Osteocyte (in vitro differentiated cells): ENCODE data around the gene SNX3. TPM values are rescaled to one million over a fixed set of nuclear protein-coding genes. Genes with fewer than 3 reads are reported as not detected.

Experiments used
- DNase-seq: peaks from one replicate; pipeline ENCODE4 v3.0.0; 2021; ENCODE audit warnings: mixed read lengths; ENCODE audit not compliant: unreplicated experiment; ENCODE audit errors: extremely low spot score
- H3K27ac Mint-ChIP-seq: one replicate; pipeline ENCODE4 v1.8.0; 2021; ENCODE audit warnings: mild to moderate bottlenecking, mixed read lengths; ENCODE audit not compliant: unreplicated experiment
- H3K27me3 Mint-ChIP-seq: one replicate; pipeline ENCODE4 v1.8.0; 2021; ENCODE audit warnings: mixed read lengths; ENCODE audit not compliant: unreplicated experiment
- H3K36me3 Mint-ChIP-seq: one replicate; pipeline ENCODE4 v1.8.0; 2021; ENCODE audit warnings: mixed read lengths; ENCODE audit not compliant: unreplicated experiment
- H3K4me1 Mint-ChIP-seq: one replicate; pipeline ENCODE4 v1.8.0; 2021; ENCODE audit warnings: mixed read lengths; ENCODE audit not compliant: unreplicated experiment
- H3K4me3 Mint-ChIP-seq: one replicate; pipeline ENCODE4 v1.8.0; 2021; ENCODE audit warnings: mild to moderate bottlenecking, moderate library complexity, mixed read lengths; ENCODE audit not compliant: unreplicated experiment
- H3K9me3 Mint-ChIP-seq: one replicate; pipeline ENCODE4 v1.8.0; 2021; ENCODE audit warnings: mixed read lengths; ENCODE audit not compliant: unreplicated experiment
- CTCF ChIP-seq: fragments of 200-600 bp; sonication (generic); IDR thresholded peaks from 2 replicates; pipeline ENCODE4 v1.5.0; 2021; ENCODE audit warnings: antibody characterized with exemption, mild to moderate bottlenecking, moderate library complexity
- total RNA-seq: library from RNA; stranded (reverse); gene quantifications from 2 replicates; pipeline ENCODE4 v1.2.1, GENCODE V29; 2021

Gene SNX3
- total RNA-seq, 1 donor from 2014 or later = 171 TPM

- H3K4me1 Mint-ChIP-seq = peaks cover 14% of the 10 kb centered on the region
- H3K9me3 Mint-ChIP-seq = no peaks in the 10 kb centered on the region
- peaks cover 1% of the 10 kb centered on the region for H3K27me3 Mint-ChIP-seq
- no peak for TF ChIP-seq CTCF
- DNase-seq = peak; percentile 67
- H3K4me3 Mint-ChIP-seq = no peak overlapping the region
- peaks cover 1% of the 10 kb centered on the region for H3K36me3 Mint-ChIP-seq
- no peak overlapping the region for H3K27ac Mint-ChIP-seq
Observed at GRCh38 chr6:108200186-108200585, 60.7 kb downstream of the SNX3 start.

GRCh38 chr6:108198761-108199498 lies 61.9 kb downstream of the SNX3 start:
- peaks cover 11% of the 10 kb centered on the region for H3K27me3 Mint-ChIP-seq
- peak; percentile 80 for DNase-seq
- TF ChIP-seq CTCF = no peak
- no peak overlapping the region for H3K27ac Mint-ChIP-seq
- no peaks in the 10 kb centered on the region for H3K9me3 Mint-ChIP-seq
- H3K36me3 Mint-ChIP-seq = peaks cover 1% of the 10 kb centered on the region
- H3K4me3 Mint-ChIP-seq = no peak overlapping the region
- H3K4me1 Mint-ChIP-seq = peaks cover 14% of the 10 kb centered on the region

- Mint-ChIP-seq H3K9me3 (no peaks in the 10 kb centered on the region), H3K27me3 (peaks cover 37% of the 10 kb centered on the region), H3K4me1 (peaks cover 4% of the 10 kb centered on the region), H3K27ac (no peak overlapping the region), H3K36me3 (peaks cover 1% of the 10 kb centered on the region), H3K4me3 (no peak overlapping the region)
- peak; percentile 65 for DNase-seq
- TF ChIP-seq CTCF = no peak
Observed at GRCh38 chr6:108195209-108195608, 65.6 kb downstream of the SNX3 start.

DNA sequence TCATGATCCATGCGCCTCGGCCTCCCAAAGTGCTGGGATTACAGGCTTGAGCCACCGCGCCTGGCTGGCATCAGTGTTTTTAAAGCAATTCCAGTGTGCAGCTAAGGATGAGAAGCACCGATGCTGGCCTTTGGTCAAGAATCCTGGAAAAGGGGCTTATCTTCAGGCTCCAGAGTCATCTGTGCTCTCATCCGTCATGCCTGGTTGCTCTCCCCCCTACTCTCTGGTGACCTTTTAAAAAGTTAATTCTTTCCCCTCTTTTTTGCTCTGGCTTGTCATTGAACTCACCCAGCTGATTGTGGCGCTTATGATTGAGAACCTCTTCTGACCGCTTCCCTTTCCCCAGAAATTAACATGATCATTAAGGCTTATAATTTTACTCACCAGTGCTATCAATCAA lies 66.3 kb downstream of the SNX3 start:
- DNase-seq = peak; percentile 25
- Mint-ChIP-seq H3K9me3 (no peaks in the 10 kb centered on the region), H3K4me1 (no peaks in the 10 kb centered on the region), H3K27me3 (peaks cover 43% of the 10 kb centered on the region), H3K36me3 (peaks cover 1% of the 10 kb centered on the region), H3K4me3 (no peak overlapping the region), H3K27ac (no peak overlapping the region)
- TF ChIP-seq CTCF = no peak

- no peak for DNase-seq
- no peaks in the 10 kb centered on the region for H3K9me3 Mint-ChIP-seq
- no peak overlapping the region for H3K27ac Mint-ChIP-seq
- TF ChIP-seq CTCF = no peak
- H3K4me1 Mint-ChIP-seq = no peaks in the 10 kb centered on the region
- H3K36me3 Mint-ChIP-seq = peaks cover 1% of the 10 kb centered on the region
- H3K27me3 Mint-ChIP-seq = peaks cover 50% of the 10 kb centered on the region
- no peak overlapping the region for H3K4me3 Mint-ChIP-seq
Observed at GRCh38 chr6:108193835-108194234, 67.0 kb downstream of the SNX3 start.
